Endothelial cell of umbilical vein (primary cell): Measurements from ENCODE around the gene BIRC6. TPM values are rescaled to one million over a fixed set of nuclear protein-coding genes. Genes with fewer than 3 reads are reported as not detected.

ENCODE experiments used
- BruUV-seq: library from RNA; stranded (reverse); fragments of 400-500 nt; replicated peaks from 2 replicates; lab custom pipeline; 2021; lab: Mats Ljungman, UMichigan
- CTCF ChIA-PET: fragments of 300-600, 350-600 bp; sonication (Branson Sonifier 250); formaldehyde crosslinking; loops from one replicate; lab custom pipeline; 2021; ENCODE audit warnings: antibody characterized with exemption, inconsistent platforms; lab: Charles Lee
- POLR2A ChIA-PET: fragments of 300-600, 350-600 bp; sonication (Branson Sonifier 250); formaldehyde crosslinking; loops from one replicate; lab custom pipeline; 2021; ENCODE audit warnings: antibody characterized with exemption, inconsistent platforms; lab: Charles Lee
- DNase-seq: peaks from one replicate; pipeline ENCODE4 v3.0.0-alpha.2; 2011; ENCODE audit warnings: low read depth, low spot score
- FAIRE-seq: peaks from 2 replicates; lab custom pipeline; 2011; peaks lifted over from hg19 to GRCh38; lab: Jason Lieb, UNC
- H2AFZ ChIP-seq: 2 replicates; pipeline ENCODE4 v1.6.0; 2012; ENCODE audit warnings: low read depth, low read length, control low read depth, inconsistent platforms
- H3K27ac ChIP-seq: 2 replicates; pipeline ENCODE4 v1.5.1; 2011; ENCODE audit warnings: low read depth, mild to moderate bottlenecking, control low read depth, low read length, moderate library complexity; ENCODE audit not compliant: insufficient read depth
- H3K27me3 ChIP-seq, 2 experiments: 2 replicates each; pipeline versions ENCODE4 v1.6.0 to v1.6.1; 2011; ENCODE audit warnings: low read length in 2 of 2, mixed read lengths in 1 of 2; ENCODE audit not compliant: control insufficient read depth in 2 of 2, insufficient read depth in 2 of 2
- H3K36me3 ChIP-seq, 2 experiments: 2 replicates in 1 of 2; 3 replicates in 1 of 2; pipeline ENCODE4 v1.5.1; 2011; ENCODE audit warnings: low read length in 2 of 2, mild to moderate bottlenecking in 1 of 2, moderate library complexity in 1 of 2; ENCODE audit not compliant: control insufficient read depth in 2 of 2, insufficient read depth in 2 of 2; ENCODE audit errors: extremely low read depth in 1 of 2
- H3K4me1 ChIP-seq: 3 replicates; pipeline ENCODE4 v1.5.1; 2011; ENCODE audit warnings: mild to moderate bottlenecking, low read length; ENCODE audit not compliant: control insufficient read depth, insufficient read depth; ENCODE audit errors: extremely low read depth
- H3K4me2 ChIP-seq: 2 replicates; pipeline ENCODE4 v1.6.1; 2011; ENCODE audit warnings: low read length, control low read depth, mixed read lengths; ENCODE audit not compliant: insufficient read depth
- H3K4me3 ChIP-seq, 3 experiments: fragments of 200-600 bp in 1 of 3; sonication (generic), shearing (Covaris generic) in 1 of 3; replicated peaks in 1 of 3; 2 replicates each; pipeline ENCODE4 v1.5.1; 2011 to 2016; ENCODE audit warnings: control low read depth in 3 of 3, low read length in 3 of 3, mild to moderate bottlenecking in 2 of 3, inconsistent platforms in 1 of 3, low read depth in 1 of 3, moderate library complexity in 1 of 3; ENCODE audit not compliant: insufficient read depth in 1 of 3
- H3K79me2 ChIP-seq: 2 replicates; pipeline ENCODE4 v1.6.0; 2012; ENCODE audit warnings: low read length, inconsistent platforms; ENCODE audit not compliant: control insufficient read depth, insufficient read depth
- H3K9ac ChIP-seq: replicated peaks from 2 replicates; pipeline ENCODE3; 2011; ENCODE audit warnings: low read length, control low read depth; ENCODE audit not compliant: insufficient read depth; ENCODE audit errors: extremely low read depth
- H3K9me1 ChIP-seq: replicated peaks from 3 replicates; pipeline ENCODE4 v1.6.0; 2011; ENCODE audit warnings: mild to moderate bottlenecking, low read length; ENCODE audit not compliant: control insufficient read depth, insufficient read depth; ENCODE audit errors: extremely low read depth
- H3K9me3 ChIP-seq: replicated peaks from 2 replicates; pipeline ENCODE4 v1.5.1; 2012; ENCODE audit warnings: low read length, inconsistent platforms; ENCODE audit not compliant: control insufficient read depth, insufficient read depth
- H4K20me1 ChIP-seq: replicated peaks from 2 replicates; pipeline ENCODE3; 2011; ENCODE audit warnings: mild to moderate bottlenecking, low read length; ENCODE audit not compliant: control insufficient read depth, insufficient read depth; ENCODE audit errors: extremely low read depth
- CTCF ChIP-seq, 2 donors: IDR thresholded peaks; 1 replicate in 1 of 2; 2 replicates in 1 of 2; pipeline ENCODE4 v1.5.1; 2011; ENCODE audit warnings: low read length in 2 of 2, mild to moderate bottlenecking in 2 of 2, moderate library complexity in 2 of 2, control low read depth in 1 of 2, inconsistent platforms in 1 of 2, low read depth in 1 of 2; ENCODE audit not compliant: insufficient read depth in 1 of 2; ENCODE audit errors: extremely low read depth in 1 of 2
- EZH2 ChIP-seq: IDR thresholded peaks from 2 replicates; pipeline ENCODE4 v1.6.1; 2012; ENCODE audit warnings: borderline replicate concordance, low read depth, mild to moderate bottlenecking, moderate library complexity, low read length, inconsistent platforms; ENCODE audit not compliant: severe bottlenecking
- FOS ChIP-seq: IDR thresholded peaks from 2 replicates; pipeline ENCODE4 v1.6.1; 2011; ENCODE audit warnings: mild to moderate bottlenecking, low read length, moderate library complexity, borderline replicate concordance; ENCODE audit not compliant: insufficient read depth
- GATA2 ChIP-seq: IDR thresholded peaks from 2 replicates; pipeline ENCODE4 v1.7.0; 2011; ENCODE audit warnings: low read depth, mild to moderate bottlenecking, moderate library complexity, mixed read lengths, low read length; ENCODE audit not compliant: insufficient read length, insufficient read depth
- JUN ChIP-seq: IDR thresholded peaks from 2 replicates; pipeline ENCODE4 v1.6.1; 2011; ENCODE audit warnings: borderline replicate concordance, low read depth; ENCODE audit not compliant: insufficient read length, insufficient read depth
- MAX ChIP-seq: IDR thresholded peaks from 2 replicates; pipeline ENCODE4 v1.6.1; 2011; ENCODE audit not compliant: insufficient read depth, insufficient read length
- MYC ChIP-seq: IDR thresholded peaks from one replicate; pipeline ENCODE4 v1.6.1; 2011; ENCODE audit warnings: mild to moderate bottlenecking, low read depth, low read length
- POLR2A ChIP-seq: IDR thresholded peaks from 2 replicates; pipeline ENCODE4 v1.6.1; 2012; ENCODE audit warnings: low read depth, mild to moderate bottlenecking, control low read depth, low read length
- POLR2AphosphoS5 ChIP-seq: IDR thresholded peaks from 2 replicates; pipeline ENCODE4 v1.6.1; 2012; ENCODE audit warnings: low read depth, mild to moderate bottlenecking, control low read depth, low read length, moderate library complexity; ENCODE audit not compliant: insufficient read depth
- dilution Hi-C: fragments of 300-500 bp; cut with MboI; formaldehyde crosslinking; loops from one replicate; pipeline ENCODE4 v1.15.0; 2019; ENCODE audit warnings: low sequenced_read_pairs; ENCODE audit not compliant: extremely low pct_ligation_motif_present
- intact Hi-C: fragments of 100-400 bp; cut with micrococcal nuclease; formaldehyde crosslinking; loops from one replicate; pipeline ENCODE4 v1.10.0; 2022
- polyA plus RNA-seq, 4 experiments: library from polyadenylated mRNA; depleted of rRNA in 3 of 4; stranded (reverse) in 3 of 4; unstranded in 1 of 4; fragments of >200 nt; gene quantifications; 2 replicates each; pipeline versions ENCODE4 v1.2.1 to v1.2.3, GENCODE V29; 2011 to 2012; ENCODE audit warnings: missing spikeins in 1 of 4
- total RNA-seq: library from RNA; stranded (reverse); gene quantifications from 2 replicates; pipeline ENCODE4 v1.2.3, GENCODE V29; 2021

The BIRC6 gene
- total and polyA plus RNA-seq, 2 donors (not counting 3 experiments of a cell fraction or from before 2014, with no cell fraction given), result 34.2 to 83.1 TPM

- no peak for FAIRE-seq
- Histone ChIP-seq H3K36me3 (peaks cover 2 to 6% of the 10 kb centered on the region in 2 experiments), H3K9me1 (no peaks in the 10 kb centered on the region), H3K9me3 (no peaks in the 10 kb centered on the region), H3K27me3 (no peaks in the 10 kb centered on the region), H3K79me2 (peaks cover 12% of the 10 kb centered on the region), H3K9ac (no peak overlapping the region), H3K4me3 (no peak overlapping the region), H2AFZ (no peak overlapping the region), H4K20me1 (no peaks in the 10 kb centered on the region), H3K27ac (no peak overlapping the region), H3K4me1 (peaks cover 5% of the 10 kb centered on the region), H3K4me2 (no peak overlapping the region)
- DNase-seq, result no peak
- TF ChIP-seq MAX (no peak), POLR2AphosphoS5 (no peak), CTCF (IDR thresholded peaks at IDR 0.05; ENCODE audit: extremely low read depth in 1 of 2, insufficient read depth in 1 of 2, low read depth in 1 of 2, low read length in 2 of 2) (no peak), JUN (no peak), EZH2 (no peak), MYC (no peak), FOS (no peak), POLR2A (no peak), GATA2 (no peak)
- intact Hi-C loops (no loop called here), dilution Hi-C loops (no loop called here)
- ChIA-PET CTCF (no interaction called here), POLR2A (no interaction called here)
- BruUV-seq, result no TSS peak
Observed at GRCh38 chr2:32632089-32632488, 275.3 kb downstream of the BIRC6 start.
